Measurements from ENCODE around the gene CRB2.

CRB2 gene

GRCh38 chr9:123387686-123388085 is 31.7 kb downstream of the CRB2 start:
- H3K27ac ChIP-seq, result no peak overlapping the region
- TF ChIP-seq CTCF (conservative IDR thresholded peaks at IDR 0.05) (no peak), ZFX (IDR thresholded peaks at IDR 0.05) (no peak)

GRCh38 chr9:123389070-123389469 is 33.1 kb downstream of the CRB2 start:
- TF ChIP-seq ZFX (IDR thresholded peaks at IDR 0.05) (no peak), CTCF (conservative IDR thresholded peaks at IDR 0.05) (no peak)
- no peak overlapping the region for H3K27ac ChIP-seq

- H3K27ac ChIP-seq, result no peak overlapping the region
- no peak for TF ChIP-seq ZFX (IDR thresholded peaks at IDR 0.05)
Measured at GRCh38 chr9:123389698-123390097, 33.7 kb downstream of the CRB2 start.

- TF ChIP-seq ZFX (IDR thresholded peaks at IDR 0.05) (no peak), CTCF (conservative IDR thresholded peaks at IDR 0.05) (no peak)
- no peak overlapping the region for H3K27ac ChIP-seq
Measured at GRCh38 chr9:123390337-123391135, 34.5 kb downstream of the CRB2 start.

- no peak overlapping the region for H3K27ac ChIP-seq
- TF ChIP-seq ZFX (IDR thresholded peaks at IDR 0.05) (no peak), CTCF (conservative IDR thresholded peaks at IDR 0.05) (no peak)
Measured at GRCh38 chr9:123391233-123391632, 35.2 kb downstream of the CRB2 start.

GRCh38 chr9:123391946-123392345 is 35.9 kb downstream of the CRB2 start:
- TF ChIP-seq CTCF (conservative IDR thresholded peaks at IDR 0.05) (no peak), ZFX (IDR thresholded peaks at IDR 0.05) (no peak)
- no peak overlapping the region for H3K27ac ChIP-seq

GRCh38 chr9:123392802-123393201 is 36.8 kb downstream of the CRB2 start:
- TF ChIP-seq ZFX (IDR thresholded peaks at IDR 0.05) (no peak), CTCF (conservative IDR thresholded peaks at IDR 0.05) (no peak)

More at GRCh38 chr9:123392802-123393201, 36.8 kb downstream of the CRB2 start:
- no peak overlapping the region for H3K27ac ChIP-seq

Measured in C4-2B (cell line).